Bronchial epithelial cell (primary cell): Measurements from ENCODE around the gene C3AR1. TPM values are rescaled to one million over a fixed set of nuclear protein-coding genes. Genes with fewer than 3 reads are reported as not detected.
"Not testable (repeated sequence)": the region's sequence is repeated elsewhere in the genome, so short reads cannot be mapped to it uniquely, and the experiment has no call there.

Experiments
- DNase-seq: peaks from one replicate; pipeline ENCODE4 v3.0.0-alpha.2; 2010; ENCODE audit warnings: low read depth
- FAIRE-seq: peaks from 2 replicates; lab custom pipeline; 2011; peaks lifted over from hg19 to GRCh38; lab: Jason Lieb, UNC
- H3K27me3 ChIP-seq: 2 replicates; pipeline ENCODE4 v1.5.1; 2011; ENCODE audit warnings: low read length; ENCODE audit not compliant: control insufficient read depth, insufficient read depth
- H3K36me3 ChIP-seq: 2 replicates; pipeline ENCODE4 v1.5.1; 2011; ENCODE audit warnings: low read length; ENCODE audit not compliant: control insufficient read depth, insufficient read depth
- H3K4me3 ChIP-seq: 2 replicates; pipeline ENCODE4 v1.5.1; 2011; ENCODE audit warnings: mild to moderate bottlenecking, low read depth, low read length, control low read depth
- CTCF ChIP-seq: IDR thresholded peaks from 2 replicates; pipeline ENCODE4 v1.5.1; 2011; ENCODE audit warnings: mild to moderate bottlenecking, moderate library complexity, low read length, control low read depth, inconsistent platforms; ENCODE audit not compliant: insufficient read depth, severe bottlenecking
- total RNA-seq: library from RNA; depleted of rRNA; stranded (reverse); fragments of >200 nt; gene quantifications from 2 replicates; pipeline ENCODE4 v1.2.1, GENCODE V29; 2014

The C3AR1 gene
- total RNA-seq, 1 donor from 2014 or later = not detected

- Histone ChIP-seq H3K27me3 (no peaks in the 10 kb centered on the region), H3K36me3 (no peaks in the 10 kb centered on the region), H3K4me3 (no peak overlapping the region)
- DNase-seq (no peak), FAIRE-seq (no peak)
- no peak for TF ChIP-seq CTCF
Measured at GRCh38 chr12:8080120-8080519, 14.0 kb upstream of the C3AR1 start.

GRCh38 chr12:8078916-8079315 is 12.8 kb upstream of the C3AR1 start:
- TF ChIP-seq CTCF = no peak
- Histone ChIP-seq H3K4me3 (no peak overlapping the region), H3K27me3 (no peaks in the 10 kb centered on the region), H3K36me3 (no peaks in the 10 kb centered on the region)
- DNase-seq (no peak), FAIRE-seq (no peak)

GRCh38 chr12:8078398-8078797 is 12.2 kb upstream of the C3AR1 start:
- DNase-seq (peak; percentile 28), FAIRE-seq (no peak)
- Histone ChIP-seq H3K4me3 (no peak overlapping the region), H3K27me3 (no peaks in the 10 kb centered on the region), H3K36me3 (no peaks in the 10 kb centered on the region)
- TF ChIP-seq CTCF = no peak

- FAIRE-seq (no peak), DNase-seq (peak; percentile 86)
- Histone ChIP-seq H3K27me3 (no peaks in the 10 kb centered on the region), H3K36me3 (no peaks in the 10 kb centered on the region), H3K4me3 (no peak overlapping the region)
- no peak for TF ChIP-seq CTCF
Measured at GRCh38 chr12:8077207-8077606, 11.0 kb upstream of the C3AR1 start.

- FAIRE-seq (no peak), DNase-seq (no peak)
- no peak for TF ChIP-seq CTCF
- no peak overlapping the region for H3K4me3 ChIP-seq
- no peaks in the 10 kb centered on the region for H3K36me3 ChIP-seq
- no peaks in the 10 kb centered on the region for H3K27me3 ChIP-seq
Measured at GRCh38 chr12:8076366-8076765, 10.2 kb upstream of the C3AR1 start.

GRCh38 chr12:8075935-8076334 is 9.8 kb upstream of the C3AR1 start:
- FAIRE-seq = no peak
- no peaks in the 10 kb centered on the region for H3K27me3 ChIP-seq

GRCh38 chr12:8071820-8072219 is 5.7 kb upstream of the C3AR1 start:
- DNase-seq, H3K36me3 ChIP-seq, H3K4me3 ChIP-seq, H3K27me3 ChIP-seq, FAIRE-seq: not testable (repeated sequence)

More at GRCh38 chr12:8075935-8076334, 9.8 kb upstream of the C3AR1 start:
- no peak for DNase-seq
- TF ChIP-seq CTCF = no peak
- Histone ChIP-seq H3K36me3 (no peaks in the 10 kb centered on the region), H3K4me3 (no peak overlapping the region)
